ENCODE data around the gene IL1F10. TPM values are rescaled to one million over a fixed set of nuclear protein-coding genes. Genes with fewer than 3 reads are reported as not detected.

The IL1F10 gene
- total and polyA plus RNA-seq, 2 experiments from 2014 or later, result not detected

DNA sequence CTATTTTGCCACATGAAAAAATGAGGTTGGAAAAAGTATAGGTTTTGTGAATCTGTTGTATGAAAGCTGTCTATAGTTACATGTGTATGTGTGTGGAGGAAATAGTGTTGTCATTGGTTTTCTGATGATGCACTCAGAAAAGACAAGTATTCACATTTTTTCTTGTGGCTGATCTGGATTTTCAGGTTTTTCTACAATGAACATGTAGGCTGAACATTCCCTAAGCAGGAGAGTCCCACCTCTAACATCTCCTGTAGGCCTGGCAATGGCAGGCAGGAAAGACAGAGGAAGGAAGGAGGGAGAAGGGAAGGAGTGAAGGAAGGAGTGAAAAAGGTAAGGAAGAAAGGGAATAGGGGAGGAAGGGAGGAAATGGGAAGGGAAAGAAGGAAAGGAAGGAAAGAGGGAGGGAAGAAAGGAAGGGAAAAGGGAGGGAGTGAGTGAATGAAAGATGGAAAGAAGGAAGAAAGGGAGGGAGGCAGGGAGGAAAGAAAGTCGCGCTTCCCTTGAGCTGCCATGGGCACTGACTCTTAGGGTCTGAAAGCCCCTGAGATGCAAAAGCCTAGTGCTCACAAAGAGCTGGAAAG, 9.3 kb upstream of the IL1F10 start:
- Histone ChIP-seq H3K27me3 (no peaks in the 10 kb centered on the region), H2AFZ (no peak overlapping the region), H3K9me2 (replicated peaks; ENCODE audit: insufficient read depth) (no peaks in the 10 kb centered on the region), H3K79me2 (no peaks in the 10 kb centered on the region), H3K4me3 (no peak overlapping the region), H3K27ac (peak overlapping the region; percentile 58), H3K9me3 (ENCODE audit: low read depth) (no peaks in the 10 kb centered on the region), H3K4me1 (ENCODE audit: insufficient read depth) (no peaks in the 10 kb centered on the region), H4K20me1 (ENCODE audit: insufficient read depth, poor library complexity, severe bottlenecking) (no peaks in the 10 kb centered on the region), H3K36me3 (replicated peaks; ENCODE audit: insufficient read depth, low read depth) (no peaks in the 10 kb centered on the region), H3K4me2 (no peak overlapping the region)
- 45% methylated on average over 2 of the region's 2 CpGs for WGBS (ENCODE audit: low lambda C conversion rate, missing lambda C conversion rate)
- peak; percentile 30 for DNase-seq (ENCODE audit: low spot score)
- TF ChIP-seq EZH2phosphoT487 (IDR thresholded peaks at IDR 0.05; ENCODE audit: low read depth, severe bottlenecking, unreplicated experiment), result no peak
- TF ChIP-seq, protein P1, sequence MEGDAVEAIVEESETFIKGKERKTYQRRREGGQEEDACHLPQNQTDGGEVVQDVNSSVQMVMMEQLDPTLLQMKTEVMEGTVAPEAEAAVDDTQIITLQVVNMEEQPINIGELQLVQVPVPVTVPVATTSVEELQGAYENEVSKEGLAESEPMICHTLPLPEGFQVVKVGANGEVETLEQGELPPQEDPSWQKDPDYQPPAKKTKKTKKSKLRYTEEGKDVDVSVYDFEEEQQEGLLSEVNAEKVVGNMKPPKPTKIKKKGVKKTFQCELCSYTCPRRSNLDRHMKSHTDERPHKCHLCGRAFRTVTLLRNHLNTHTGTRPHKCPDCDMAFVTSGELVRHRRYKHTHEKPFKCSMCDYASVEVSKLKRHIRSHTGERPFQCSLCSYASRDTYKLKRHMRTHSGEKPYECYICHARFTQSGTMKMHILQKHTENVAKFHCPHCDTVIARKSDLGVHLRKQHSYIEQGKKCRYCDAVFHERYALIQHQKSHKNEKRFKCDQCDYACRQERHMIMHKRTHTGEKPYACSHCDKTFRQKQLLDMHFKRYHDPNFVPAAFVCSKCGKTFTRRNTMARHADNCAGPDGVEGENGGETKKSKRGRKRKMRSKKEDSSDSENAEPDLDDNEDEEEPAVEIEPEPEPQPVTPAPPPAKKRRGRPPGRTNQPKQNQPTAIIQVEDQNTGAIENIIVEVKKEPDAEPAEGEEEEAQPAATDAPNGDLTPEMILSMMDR (IDR thresholded peaks at IDR 0.05; ENCODE audit: poor library complexity), result no peak
- TF ChIP-seq EZH2 (IDR thresholded peaks at IDR 0.05; ENCODE audit: borderline replicate concordance), result no peak

DNA sequence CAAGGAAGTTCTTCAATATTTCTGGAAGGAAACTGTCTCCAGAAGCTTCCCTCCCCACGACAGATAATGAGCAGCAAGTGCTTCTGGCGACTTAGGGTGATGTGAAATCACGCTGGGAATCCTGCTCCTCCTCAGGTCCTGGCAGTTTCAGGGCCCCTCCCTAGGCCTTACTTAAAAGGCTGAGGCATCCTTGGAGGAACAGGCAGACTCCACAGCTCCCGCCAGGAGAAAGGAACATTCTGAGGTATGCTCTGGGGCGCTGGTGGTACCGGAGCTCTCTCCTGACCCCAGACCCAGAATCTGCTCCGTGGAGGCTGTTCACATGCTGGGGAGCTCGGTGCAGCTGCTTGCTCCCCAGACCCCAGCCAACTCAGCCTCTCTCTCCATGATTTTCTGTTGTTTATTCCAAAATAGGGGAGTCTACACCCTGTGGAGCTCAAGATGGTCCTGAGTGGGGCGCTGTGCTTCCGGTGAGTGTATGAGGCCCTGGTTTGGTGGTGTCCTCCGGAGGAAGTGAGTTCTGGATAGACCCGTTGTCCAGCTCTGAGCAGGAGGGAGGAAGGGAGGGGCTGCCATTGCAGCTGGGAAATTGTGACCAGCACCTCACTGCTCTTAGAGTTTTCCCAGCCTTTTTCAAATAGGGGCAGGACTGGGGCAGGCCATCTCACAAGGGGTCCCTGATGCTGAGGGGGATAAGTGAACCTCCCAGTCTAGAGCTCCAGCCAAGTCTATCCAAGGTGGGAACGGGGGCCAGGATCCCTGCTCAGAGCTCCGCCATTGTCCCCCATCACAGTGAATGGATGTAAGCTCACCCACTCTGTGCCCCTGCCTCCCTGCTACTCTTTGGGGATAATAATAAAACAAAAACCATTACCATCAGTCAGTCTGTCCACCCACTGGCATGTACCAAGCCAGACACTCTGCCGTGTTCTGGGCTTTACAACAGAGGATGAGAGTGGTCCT, 8.5 kb upstream of the IL1F10 start, which contains the start of gene IL36RN:
Gene IL36RN (plus strand): TSS at position 201 of the 963 bp plus-strand sequence. CDS start 241 bp downstream, at position 442.
- Histone ChIP-seq H2AFZ (no peak within 1 kb of the TSS), H3K27ac (peak within 1 kb of the TSS; percentile 58), H3K4me1 (ENCODE audit: insufficient read depth) (no peaks in the 10 kb centered on the region), H3K9me2 (replicated peaks; ENCODE audit: insufficient read depth) (no peaks in the 10 kb centered on the region), H3K4me3 (no peak within 1 kb of the TSS), H4K20me1 (ENCODE audit: insufficient read depth, poor library complexity, severe bottlenecking) (no peaks in the 10 kb centered on the region), H3K9me3 (ENCODE audit: low read depth) (no peaks in the 10 kb centered on the region), H3K79me2 (no peaks in the 10 kb centered on the region), H3K27me3 (no peaks in the 10 kb centered on the region), H3K4me2 (no peak within 1 kb of the TSS), H3K36me3 (replicated peaks; ENCODE audit: insufficient read depth, low read depth) (no peaks in the 10 kb centered on the region)
- WGBS (ENCODE audit: low lambda C conversion rate, missing lambda C conversion rate), result 78% methylated on average over 14 of the region's 15 CpGs
- TF ChIP-seq EZH2phosphoT487 (IDR thresholded peaks at IDR 0.05; ENCODE audit: low read depth, severe bottlenecking, unreplicated experiment) (no peak), EZH2 (IDR thresholded peaks at IDR 0.05; ENCODE audit: borderline replicate concordance) (no peak)
- TF ChIP-seq, protein P1 (IDR thresholded peaks at IDR 0.05; ENCODE audit: poor library complexity), result no peak
- peak; percentile 1 for DNase-seq (ENCODE audit: low spot score)

DNA sequence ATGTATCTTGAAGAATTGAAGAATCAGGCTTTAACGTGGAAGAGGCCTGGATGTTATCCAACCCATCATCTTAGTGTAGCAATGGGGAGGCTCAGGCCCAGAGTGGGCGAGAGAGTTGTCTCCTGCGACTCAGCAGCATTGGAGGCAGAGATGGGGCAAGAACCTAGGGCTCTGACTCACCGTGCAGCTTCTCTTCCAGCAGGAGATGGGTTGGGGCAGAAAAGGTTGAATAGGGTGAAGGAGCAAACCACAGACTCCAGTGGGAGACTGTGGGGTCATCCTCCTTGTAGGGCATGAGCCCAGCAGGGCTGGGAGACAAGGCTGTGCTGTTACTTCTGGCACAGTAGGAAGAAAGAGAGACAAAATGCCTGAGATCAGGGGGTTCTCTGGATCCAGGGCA, 7.4 kb upstream of the IL1F10 start:
- no peak overlapping the region for H3K4me3 ChIP-seq
- no peaks in the 10 kb centered on the region for H4K20me1 ChIP-seq (ENCODE audit: insufficient read depth, poor library complexity, severe bottlenecking)
- TF ChIP-seq, protein P1 (IDR thresholded peaks at IDR 0.05; ENCODE audit: poor library complexity), result no peak
- TF ChIP-seq EZH2phosphoT487 (IDR thresholded peaks at IDR 0.05; ENCODE audit: low read depth, severe bottlenecking, unreplicated experiment), result no peak
- no peak for TF ChIP-seq EZH2 (IDR thresholded peaks at IDR 0.05; ENCODE audit: borderline replicate concordance)
- no peaks in the 10 kb centered on the region for H3K27me3 ChIP-seq
- DNase-seq (ENCODE audit: low spot score), result peak; percentile 2
- H3K36me3 ChIP-seq (replicated peaks; ENCODE audit: insufficient read depth, low read depth), result no peaks in the 10 kb centered on the region
- H3K4me1 ChIP-seq (ENCODE audit: insufficient read depth), result no peaks in the 10 kb centered on the region
- H2AFZ ChIP-seq, result no peak overlapping the region
- no peaks in the 10 kb centered on the region for H3K9me2 ChIP-seq (replicated peaks; ENCODE audit: insufficient read depth)
- no peak overlapping the region for H3K27ac ChIP-seq
- WGBS (ENCODE audit: low lambda C conversion rate, missing lambda C conversion rate), result 84% methylated on average over 4 of the region's 4 CpGs
- no peaks in the 10 kb centered on the region for H3K79me2 ChIP-seq
- H3K9me3 ChIP-seq (ENCODE audit: low read depth), result no peaks in the 10 kb centered on the region
- H3K4me2 ChIP-seq, result no peak overlapping the region

All from hepatocyte (in vitro differentiated cells).